HG03280 (cell line): ENCODE results near the gene PDLIM1.

Experiments used
- ATAC-seq: cut with Tn5 transposase; IDR thresholded peaks from one replicate; pipeline ENCODE4 v1.9.1; 2021; ENCODE audit warnings: mild to moderate bottlenecking, moderate library complexity; ENCODE audit not compliant: unreplicated experiment

The PDLIM1 gene

GRCh38 chr10:95266674-95267095 is 24.1 kb downstream of the PDLIM1 start:
- peak; percentile 87 for ATAC-seq

- ATAC-seq: no peak
Observed at GRCh38 chr10:95265572-95265971, 25.2 kb downstream of the PDLIM1 start.

- no peak for ATAC-seq
Observed at GRCh38 chr10:95264227-95265051, 26.4 kb downstream of the PDLIM1 start.

GRCh38 chr10:95263864-95264226 is 27.0 kb downstream of the PDLIM1 start:
- ATAC-seq: no peak

GRCh38 chr10:95262763-95263518 is 27.9 kb downstream of the PDLIM1 start:
- no peak for ATAC-seq

- no peak for ATAC-seq
Observed at GRCh38 chr10:95261926-95262325, 28.9 kb downstream of the PDLIM1 start.

- no peak for ATAC-seq
Observed at GRCh38 chr10:95260909-95261552, 29.8 kb downstream of the PDLIM1 start.

GRCh38 chr10:95260397-95260881 is 30.4 kb downstream of the PDLIM1 start:
- ATAC-seq: no peak

GRCh38 chr10:95257849-95258248 is 33.0 kb downstream of the PDLIM1 start:
- ATAC-seq: no peak

GRCh38 chr10:95256268-95256667 is 34.5 kb downstream of the PDLIM1 start:
- ATAC-seq: no peak

- no peak for ATAC-seq
Observed at GRCh38 chr10:95254629-95255028, 36.2 kb downstream of the PDLIM1 start.

GRCh38 chr10:95253686-95254085 is 37.1 kb downstream of the PDLIM1 start:
- no peak for ATAC-seq

GRCh38 chr10:95253007-95253406 is 37.8 kb downstream of the PDLIM1 start:
- no peak for ATAC-seq

- ATAC-seq: no peak
Observed at GRCh38 chr10:95250856-95251255, 39.9 kb downstream of the PDLIM1 start.

- no peak for ATAC-seq
Observed at GRCh38 chr10:95249467-95249866, 41.3 kb downstream of the PDLIM1 start.

GRCh38 chr10:95248989-95249388 is 41.8 kb downstream of the PDLIM1 start:
- ATAC-seq: no peak

GRCh38 chr10:95247881-95248583 is 42.8 kb downstream of the PDLIM1 start:
- no peak for ATAC-seq

- ATAC-seq: no peak
Observed at GRCh38 chr10:95247200-95247880, 43.5 kb downstream of the PDLIM1 start.

- peak; percentile 36 for ATAC-seq
Observed at GRCh38 chr10:95246582-95247051, 44.2 kb downstream of the PDLIM1 start.

- peak; percentile 77 for ATAC-seq
Observed at GRCh38 chr10:95245425-95246055, 45.3 kb downstream of the PDLIM1 start.
